AG04449 (cell line): ENCODE results near the gene PFKFB1.

ENCODE experiments used
- CTCF ChIA-PET: fragments of 350-600 bp; formaldehyde crosslinking; extraction: SDS; loops from one replicate; lab custom pipeline; 2021; ENCODE audit warnings: antibody characterized with exemption; lab: Yijun Ruan, JAX
- POLR2A ChIA-PET: fragments of 400-600, 350-600 bp; formaldehyde crosslinking; extraction: SDS; loops from one replicate; lab custom pipeline; 2020; ENCODE audit warnings: antibody characterized with exemption, inconsistent platforms; lab: Yijun Ruan, JAX
- DNase-seq: peaks from one replicate; pipeline ENCODE4 v3.0.0-alpha.2; 2010; ENCODE audit warnings: low read depth, low spot score
- H3K4me3 ChIP-seq: 2 replicates; pipeline ENCODE4 v1.5.1; 2011; ENCODE audit warnings: low read depth, mild to moderate bottlenecking, control low read depth, low read length
- CTCF ChIP-seq: IDR thresholded peaks from one replicate; pipeline ENCODE4 v1.5.1; 2011; ENCODE audit warnings: mild to moderate bottlenecking, moderate library complexity, low read length, control low read depth, inconsistent platforms; ENCODE audit not compliant: insufficient read depth; ENCODE audit errors: missing control alignments

PFKFB1 gene

GRCh38 chrX:54923376-54923775 is 70.6 kb downstream of the PFKFB1 start:
- DNase-seq, result no peak
- H3K4me3 ChIP-seq, result no peak overlapping the region
- POLR2A ChIA-PET, result no interaction called here
- CTCF ChIA-PET, result interaction anchor here (0.6 kb wide), 1 partner anchor 90 kb away, joined by 3 read pairs; no protein-coding TSS in a partner anchor
- no peak for TF ChIP-seq CTCF

- no peak overlapping the region for H3K4me3 ChIP-seq
- TF ChIP-seq CTCF, result no peak
- POLR2A ChIA-PET, result no interaction called here
- no peak for DNase-seq
- CTCF ChIA-PET, result no interaction called here
Measured at GRCh38 chrX:54922547-54922946, 71.4 kb downstream of the PFKFB1 start.

- ChIA-PET POLR2A (interaction anchor here (0.8 to 1.4 kb wide), 2 partner anchors 79 to 114 kb away, joined by 3 to 6 read pairs; partner anchors contain the start of gene APEX2), CTCF (no interaction called here)
Measured at GRCh38 chrX:54921427-54922021, 72.5 kb downstream of the PFKFB1 start.

GRCh38 chrX:54920610-54921426 is 73.2 kb downstream of the PFKFB1 start, which contains the start of gene TRO:
TRO (plus strand) TSS chrX:54920824; CDS start chrX:54922247, 1,423 bp downstream.
- POLR2A ChIA-PET, result interaction anchor here (0.5 to 1.4 kb wide), 2 partner anchors 79 to 1012 kb away, joined by 3 to 6 read pairs; partner anchors contain the start of gene APEX2
- H3K4me3 ChIP-seq, result peak within 1 kb of the TSS; percentile 77
- CTCF ChIA-PET, result no interaction called here
- peak; percentile 31 for TF ChIP-seq CTCF
- DNase-seq, result no peak

More at GRCh38 chrX:54921427-54922021, 72.5 kb downstream of the PFKFB1 start:
- peak; percentile 16 for DNase-seq
- TF ChIP-seq CTCF, result no peak
- H3K4me3 ChIP-seq, result peak overlapping the region; percentile 77

- ChIA-PET CTCF (no interaction called here), POLR2A (no interaction called here)
- H3K4me3 ChIP-seq, result no peak overlapping the region
- no peak for DNase-seq
- no peak for TF ChIP-seq CTCF
Measured at GRCh38 chrX:54909941-54910340, 84.0 kb downstream of the PFKFB1 start.

GRCh38 chrX:54894159-54894558 is 99.8 kb downstream of the PFKFB1 start:
- no peak for DNase-seq
- ChIA-PET POLR2A (no interaction called here), CTCF (interaction anchor here (1.3 kb wide), 1 partner anchor 163 kb away, joined by 4 read pairs; no protein-coding TSS in a partner anchor)
- no peak overlapping the region for H3K4me3 ChIP-seq
- no peak for TF ChIP-seq CTCF
